ENCODE results near the gene CTNNA2.

Gene CTNNA2

GRCh38 chr2:80634590-80634989 lies 1121.7 kb downstream of the CTNNA2 start:
- H3K4me1 Mint-ChIP-seq: no peaks in the 10 kb centered on the region
- no peak for DNase-seq
- no peaks in the 10 kb centered on the region for H3K36me3 Mint-ChIP-seq (ENCODE audit: low read depth)
- H3K4me3 Mint-ChIP-seq: no peak overlapping the region
- no peak for ATAC-seq
- H3K27ac Mint-ChIP-seq: no peak overlapping the region
- no peaks in the 10 kb centered on the region for H3K27me3 Mint-ChIP-seq
- peaks cover 27% of the 10 kb centered on the region for H3K9me3 Mint-ChIP-seq

DNA sequence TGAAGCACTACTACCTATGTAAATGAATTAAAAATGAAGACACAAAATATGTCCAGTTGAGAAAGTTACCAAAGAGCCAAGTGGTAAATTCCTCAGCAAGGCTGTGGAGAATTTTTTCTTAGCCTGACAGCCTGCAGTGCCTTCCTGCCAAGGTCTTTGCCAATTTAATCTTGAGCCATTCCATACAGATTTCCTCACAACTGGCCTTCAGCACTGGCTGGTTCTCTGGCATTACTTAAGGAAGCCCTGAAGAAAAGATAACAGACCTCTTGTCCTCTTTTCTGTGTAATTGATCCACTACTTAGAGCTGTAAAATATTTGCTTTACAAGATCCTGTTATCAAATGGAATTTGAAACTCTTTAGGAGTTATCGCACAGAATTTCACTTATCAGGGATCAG lies 1125.9 kb downstream of the CTNNA2 start:
- no peak for ATAC-seq
- no peak overlapping the region for H3K4me3 Mint-ChIP-seq
- H3K9me3 Mint-ChIP-seq: peaks cover 31% of the 10 kb centered on the region

DNA sequence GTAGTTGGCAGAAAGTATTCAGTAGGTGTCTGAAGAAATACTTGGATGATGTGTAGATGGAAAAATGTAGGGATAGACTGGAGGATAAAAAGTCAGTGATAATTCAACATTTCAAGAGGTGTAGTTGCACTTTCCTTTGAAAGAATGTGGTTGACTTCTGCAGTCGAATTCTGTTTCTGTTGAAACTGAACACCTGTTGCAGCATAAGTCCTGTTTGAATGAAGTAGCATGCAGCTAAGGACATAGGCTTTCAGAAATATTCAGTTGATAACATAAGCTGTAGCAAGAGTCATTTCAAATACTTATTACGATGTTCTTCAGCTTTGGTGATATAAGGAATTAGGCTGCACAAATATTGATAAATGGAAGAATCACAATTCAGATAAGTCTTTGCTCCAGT lies 1129.6 kb downstream of the CTNNA2 start:
- ATAC-seq: no peak

More for the DNA sequence above, 1125.9 kb downstream of the CTNNA2 start:
- H3K36me3 Mint-ChIP-seq (ENCODE audit: low read depth): no peaks in the 10 kb centered on the region
- H3K4me1 Mint-ChIP-seq: no peaks in the 10 kb centered on the region
- no peak overlapping the region for H3K27ac Mint-ChIP-seq
- no peaks in the 10 kb centered on the region for H3K27me3 Mint-ChIP-seq
- no peak for DNase-seq

GRCh38 chr2:80643598-80643997 lies 1130.7 kb downstream of the CTNNA2 start:
- Mint-ChIP-seq H3K27me3 (no peaks in the 10 kb centered on the region), H3K4me1 (no peaks in the 10 kb centered on the region), H3K4me3 (no peak overlapping the region), H3K36me3 (ENCODE audit: low read depth) (no peaks in the 10 kb centered on the region), H3K9me3 (peaks cover 17% of the 10 kb centered on the region), H3K27ac (no peak overlapping the region)
- ATAC-seq: no peak
- no peak for DNase-seq

More for the DNA sequence above, 1129.6 kb downstream of the CTNNA2 start:
- no peak for DNase-seq
- no peak overlapping the region for H3K27ac Mint-ChIP-seq
- no peaks in the 10 kb centered on the region for H3K4me1 Mint-ChIP-seq
- no peaks in the 10 kb centered on the region for H3K27me3 Mint-ChIP-seq
- no peak overlapping the region for H3K4me3 Mint-ChIP-seq
- peaks cover 22% of the 10 kb centered on the region for H3K9me3 Mint-ChIP-seq
- no peaks in the 10 kb centered on the region for H3K36me3 Mint-ChIP-seq (ENCODE audit: low read depth)

DNA sequence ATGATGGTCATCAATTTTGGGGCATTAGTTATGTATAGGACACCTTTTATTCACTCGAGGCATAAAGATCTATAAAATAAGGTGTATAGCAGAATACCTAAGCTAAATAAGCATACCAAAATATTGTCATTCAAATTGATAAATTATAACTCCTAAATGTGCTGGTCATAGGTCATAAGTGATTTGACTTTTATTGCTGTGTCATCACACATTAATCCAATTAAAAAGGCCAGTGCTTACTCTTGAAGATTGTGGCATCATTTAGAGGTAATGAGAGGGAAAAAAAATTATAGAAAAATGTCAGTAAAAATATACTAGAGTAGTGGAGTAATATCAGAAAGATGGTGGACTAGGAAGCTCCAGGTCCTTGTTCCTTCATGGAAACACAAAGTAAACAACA lies 1138.6 kb downstream of the CTNNA2 start:
- ATAC-seq (no peak), DNase-seq (no peak)
- no peaks in the 10 kb centered on the region for H3K36me3 Mint-ChIP-seq (ENCODE audit: low read depth)
- H3K4me3 Mint-ChIP-seq: no peak overlapping the region
- H3K4me1 Mint-ChIP-seq: no peaks in the 10 kb centered on the region
- H3K27me3 Mint-ChIP-seq: no peaks in the 10 kb centered on the region
- H3K9me3 Mint-ChIP-seq: peaks cover 42% of the 10 kb centered on the region
- no peak overlapping the region for H3K27ac Mint-ChIP-seq

DNA sequence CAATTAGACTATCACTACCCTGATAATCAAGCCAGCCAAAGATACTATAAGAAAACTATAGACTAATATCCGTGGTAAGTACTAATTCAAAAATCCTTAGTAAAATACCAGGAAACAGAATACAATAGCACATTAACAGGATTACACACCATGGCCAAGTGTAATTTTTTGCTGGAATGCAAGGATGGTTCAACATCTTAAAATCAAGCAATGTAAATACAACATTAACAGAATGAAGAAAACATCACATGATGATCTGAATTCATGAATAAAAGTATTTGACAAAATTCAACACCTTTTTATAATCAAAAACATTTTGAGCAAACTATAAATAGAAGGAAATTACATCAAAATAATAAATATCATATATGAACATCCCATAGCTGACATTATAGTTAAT lies 1142.4 kb downstream of the CTNNA2 start:
- H3K4me1 Mint-ChIP-seq: no peaks in the 10 kb centered on the region
- DNase-seq: no peak
- no peaks in the 10 kb centered on the region for H3K27me3 Mint-ChIP-seq
- ATAC-seq: no peak
- no peak overlapping the region for H3K4me3 Mint-ChIP-seq
- H3K27ac Mint-ChIP-seq: no peak overlapping the region
- H3K36me3 Mint-ChIP-seq (ENCODE audit: low read depth): no peaks in the 10 kb centered on the region
- H3K9me3 Mint-ChIP-seq: peaks cover 42% of the 10 kb centered on the region

DNA sequence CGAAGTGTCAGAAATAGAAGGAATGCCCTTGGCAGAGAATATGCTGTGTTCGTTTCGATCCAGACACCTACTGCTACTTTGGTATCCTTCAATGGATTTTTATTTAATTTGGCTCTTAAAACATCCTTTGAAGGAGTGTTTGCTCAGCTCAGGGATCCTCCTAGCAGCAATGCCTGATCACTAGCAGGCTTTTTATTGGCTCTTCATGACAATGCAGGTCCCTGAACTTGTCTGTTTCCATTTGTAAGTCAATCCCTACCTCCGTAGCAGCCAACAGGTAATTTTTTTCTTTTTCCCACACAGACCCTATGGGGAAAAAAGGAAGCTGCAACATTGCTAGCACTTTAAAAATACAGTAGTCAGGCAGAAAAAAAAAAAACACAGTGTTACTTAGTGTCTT lies 1157.9 kb downstream of the CTNNA2 start:
- Mint-ChIP-seq H3K9me3 (peaks cover 21% of the 10 kb centered on the region), H3K27ac (no peak overlapping the region), H3K36me3 (ENCODE audit: low read depth) (no peaks in the 10 kb centered on the region), H3K4me1 (no peaks in the 10 kb centered on the region), H3K27me3 (no peaks in the 10 kb centered on the region), H3K4me3 (no peak overlapping the region)
- ATAC-seq: no peak
- DNase-seq: no peak

- peaks cover 8% of the 10 kb centered on the region for H3K9me3 Mint-ChIP-seq
- H3K4me1 Mint-ChIP-seq: no peaks in the 10 kb centered on the region
- no peak overlapping the region for H3K4me3 Mint-ChIP-seq
- no peaks in the 10 kb centered on the region for H3K27me3 Mint-ChIP-seq
- H3K36me3 Mint-ChIP-seq (ENCODE audit: low read depth): no peaks in the 10 kb centered on the region
- ATAC-seq: no peak
- H3K27ac Mint-ChIP-seq: no peak overlapping the region
- DNase-seq: no peak
These were observed 1174.7 kb downstream of the CTNNA2 start for GRCh38 chr2:80687524-80687923.

DNA sequence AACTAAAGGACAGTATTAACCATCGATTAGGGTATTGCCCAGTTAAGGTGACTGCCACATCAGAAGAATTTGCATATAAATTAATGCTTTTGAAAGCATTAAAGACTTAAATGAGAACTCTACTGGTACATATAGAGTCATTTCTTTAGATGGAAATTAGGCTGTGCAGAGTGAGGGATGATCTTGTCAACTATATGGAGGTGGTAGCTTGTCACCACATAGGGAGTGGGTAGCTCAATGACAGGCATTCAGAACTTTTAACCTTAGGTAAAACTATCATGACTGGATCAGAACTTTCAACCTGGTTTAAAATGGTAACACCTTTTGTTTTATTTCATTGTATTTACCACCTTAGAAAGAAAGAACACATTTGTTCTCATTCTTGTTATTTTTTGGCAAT lies 1176.3 kb downstream of the CTNNA2 start:
- H3K9me3 Mint-ChIP-seq: peaks cover 12% of the 10 kb centered on the region
- H3K4me1 Mint-ChIP-seq: no peaks in the 10 kb centered on the region
- H3K36me3 Mint-ChIP-seq (ENCODE audit: low read depth): no peaks in the 10 kb centered on the region
- H3K27me3 Mint-ChIP-seq: no peaks in the 10 kb centered on the region
- H3K4me3 Mint-ChIP-seq: no peak overlapping the region
- no peak for ATAC-seq
- no peak for DNase-seq
- H3K27ac Mint-ChIP-seq: no peak overlapping the region
